Stimulated activated CD8-positive, alpha-beta memory T cell treated with anti-CD3 and anti-CD28 coated beads, Interleukin-7, amount 100 ng/mL, for 48 hours (primary cell): ENCODE results near the gene IL15RA.

Experiments used
- DNase-seq, 2 donors: peaks; one replicate each; pipeline ENCODE4 v3.0.0-alpha.2; 2020; ENCODE audit warnings: low read depth in 1 of 2; ENCODE audit errors: extremely low read depth in 1 of 2

The IL15RA gene, protein sequence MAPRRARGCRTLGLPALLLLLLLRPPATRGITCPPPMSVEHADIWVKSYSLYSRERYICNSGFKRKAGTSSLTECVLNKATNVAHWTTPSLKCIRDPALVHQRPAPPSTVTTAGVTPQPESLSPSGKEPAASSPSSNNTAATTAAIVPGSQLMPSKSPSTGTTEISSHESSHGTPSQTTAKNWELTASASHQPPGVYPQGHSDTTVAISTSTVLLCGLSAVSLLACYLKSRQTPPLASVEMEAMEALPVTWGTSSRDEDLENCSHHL

DNA sequence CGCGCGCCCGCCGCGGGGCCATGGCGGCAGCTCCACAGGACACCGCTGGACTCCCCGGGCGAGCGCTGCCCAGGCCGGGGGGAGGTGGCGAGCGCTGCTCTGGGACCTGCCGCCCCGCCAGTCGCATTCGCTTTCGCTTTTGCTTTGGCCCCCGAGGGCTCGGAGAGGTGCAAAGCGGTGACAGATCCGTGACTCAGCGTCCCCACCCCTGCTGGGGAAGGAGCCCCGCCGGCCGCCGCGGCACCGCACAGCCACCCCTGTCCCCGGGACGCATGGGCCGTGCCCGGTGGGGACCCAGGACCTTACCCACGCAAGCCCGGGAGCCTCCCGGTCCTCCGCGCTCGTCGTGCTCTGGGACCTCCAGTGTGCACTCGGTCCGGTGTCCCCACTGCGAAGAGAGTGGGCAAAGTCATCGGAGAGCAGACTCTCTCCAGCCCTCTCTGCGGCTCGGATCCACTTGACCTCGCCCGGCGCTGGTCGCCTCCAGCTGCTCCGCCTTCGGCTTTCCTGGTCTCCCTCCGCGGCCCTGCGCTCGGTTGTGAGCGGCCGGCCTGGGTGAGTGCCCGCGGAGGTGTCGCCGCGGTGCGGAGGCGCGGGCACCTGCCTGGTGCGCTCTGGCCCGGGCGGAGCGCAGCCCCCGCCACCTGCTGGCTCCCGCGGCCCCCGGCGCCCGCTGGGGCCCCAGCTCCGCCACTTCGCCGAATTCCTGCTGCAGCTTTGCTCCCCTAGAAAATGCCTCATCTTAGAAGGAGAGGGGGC, at the start of gene IL15RA:
TSS of gene IL15RA (minus strand) at position 73 of the 759 bp plus-strand sequence. CDS start at position 22, 51 bp downstream.
- DNase-seq = peak; percentile 78 to 89

DNA sequence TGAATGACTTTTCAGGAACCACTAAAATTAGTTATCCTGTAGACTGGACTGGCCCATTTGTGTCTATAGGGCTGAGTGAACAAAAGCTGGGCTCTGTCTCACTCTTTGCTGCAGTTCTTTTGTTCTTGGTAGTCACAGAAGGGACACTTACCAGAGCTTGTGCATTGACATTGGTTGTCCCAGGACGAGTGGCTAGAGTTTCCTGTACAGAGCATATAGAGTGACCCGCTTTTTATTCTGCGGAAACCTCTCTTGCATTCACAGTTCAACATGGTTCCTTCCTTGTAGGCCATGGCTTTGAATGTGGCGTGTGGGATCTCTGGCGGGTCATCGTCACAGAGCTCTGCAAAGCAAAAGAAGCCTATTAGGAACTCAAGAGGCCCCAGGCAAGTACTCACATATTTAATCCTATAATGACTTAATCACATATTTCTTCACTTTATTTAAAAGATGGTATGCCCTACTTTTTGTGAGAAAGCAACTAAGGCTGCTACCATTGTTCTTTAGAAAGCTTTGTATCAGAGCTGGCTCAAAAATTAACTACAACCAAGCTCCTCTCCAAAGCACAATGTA, 48.4 kb upstream of the IL15RA start:
- no peak for DNase-seq

DNA sequence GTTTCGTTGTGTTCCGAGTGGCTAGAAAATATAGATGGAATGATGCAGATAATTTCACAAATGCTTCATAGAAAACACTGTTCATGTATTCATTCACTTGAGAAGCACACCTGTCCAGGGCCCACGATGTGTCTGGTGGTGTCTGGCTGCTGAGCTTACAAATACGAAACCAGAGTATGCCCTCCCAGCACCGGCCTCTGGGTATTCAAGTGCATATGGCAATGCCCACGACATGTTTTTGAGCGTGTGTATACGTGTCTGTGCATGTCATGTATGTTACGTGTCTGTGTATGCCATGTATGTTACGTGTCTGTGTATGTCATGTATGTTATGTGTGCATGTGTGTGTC, 47.0 kb upstream of the IL15RA start:
- DNase-seq = no peak

DNA sequence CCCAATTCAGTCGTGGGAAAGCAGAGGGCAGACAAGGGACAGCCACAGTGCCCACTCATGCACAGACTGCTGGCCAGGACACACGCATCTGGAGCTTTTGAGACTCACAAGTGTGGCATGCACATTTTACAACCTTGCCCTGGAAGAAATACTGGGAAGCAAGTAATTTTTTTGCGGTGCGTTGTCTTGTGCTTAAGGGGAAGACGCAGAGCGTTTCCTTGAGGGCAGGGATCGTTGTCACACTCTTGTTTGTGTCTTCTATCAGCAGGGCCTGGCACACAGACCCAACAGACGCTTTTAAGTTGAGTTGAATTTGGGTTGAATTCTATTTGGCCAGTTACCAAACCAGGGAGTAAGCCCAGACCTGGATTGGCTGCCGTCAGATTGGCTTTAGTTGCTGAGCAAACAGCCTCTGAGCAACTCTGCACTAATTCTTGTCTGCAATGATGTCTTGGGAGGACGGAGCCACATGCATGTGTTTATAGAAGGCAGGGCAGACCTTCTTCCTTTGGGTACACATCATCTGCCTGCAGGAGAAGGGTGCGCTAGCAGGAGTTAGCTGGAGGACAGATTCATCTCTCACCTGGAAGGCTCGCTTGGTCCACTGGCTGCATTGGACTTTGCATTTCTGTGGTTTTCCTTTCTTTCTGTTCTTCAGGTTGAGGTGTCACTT, 46.5 kb upstream of the IL15RA start:
- no peak for DNase-seq

DNA sequence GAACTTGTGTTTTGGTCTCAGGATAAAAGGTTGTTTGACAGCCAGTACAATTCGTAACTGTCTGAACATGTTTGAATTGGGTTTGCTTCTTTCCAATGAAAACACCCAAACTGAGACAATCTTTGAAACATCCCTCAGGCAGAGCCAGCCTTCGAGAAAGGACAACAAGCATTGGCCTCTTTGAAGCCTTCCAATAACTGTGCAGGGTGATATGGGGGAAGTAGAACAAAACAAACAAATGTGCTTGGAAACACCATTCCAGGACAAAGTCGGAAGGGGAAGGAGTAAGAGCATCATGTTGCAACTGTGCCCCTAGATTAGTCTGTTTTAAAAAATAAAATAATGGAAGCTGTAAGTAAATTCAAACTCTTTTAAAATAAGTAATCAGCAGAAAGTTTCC, 45.3 kb upstream of the IL15RA start:
- no peak for DNase-seq

DNA sequence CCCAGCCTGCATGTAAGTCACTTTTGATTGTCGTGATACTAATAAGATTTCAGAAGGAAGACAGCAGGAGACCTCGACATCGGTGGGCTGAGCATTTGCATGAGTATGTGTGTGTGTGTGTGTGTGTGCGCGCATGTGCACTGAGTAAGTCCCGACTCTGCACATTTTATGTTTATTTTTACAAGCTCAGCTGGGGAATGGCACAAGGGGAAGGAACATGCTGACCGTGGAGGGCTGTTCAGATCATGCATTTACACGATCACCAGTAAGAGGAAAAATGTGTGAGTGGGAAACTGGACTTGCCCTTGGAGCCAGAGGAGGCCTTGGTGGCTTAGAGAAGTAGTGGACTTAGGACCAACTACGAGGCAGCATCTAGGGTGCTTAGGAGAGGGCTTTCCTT, 43.5 kb upstream of the IL15RA start:
- DNase-seq = no peak

DNA sequence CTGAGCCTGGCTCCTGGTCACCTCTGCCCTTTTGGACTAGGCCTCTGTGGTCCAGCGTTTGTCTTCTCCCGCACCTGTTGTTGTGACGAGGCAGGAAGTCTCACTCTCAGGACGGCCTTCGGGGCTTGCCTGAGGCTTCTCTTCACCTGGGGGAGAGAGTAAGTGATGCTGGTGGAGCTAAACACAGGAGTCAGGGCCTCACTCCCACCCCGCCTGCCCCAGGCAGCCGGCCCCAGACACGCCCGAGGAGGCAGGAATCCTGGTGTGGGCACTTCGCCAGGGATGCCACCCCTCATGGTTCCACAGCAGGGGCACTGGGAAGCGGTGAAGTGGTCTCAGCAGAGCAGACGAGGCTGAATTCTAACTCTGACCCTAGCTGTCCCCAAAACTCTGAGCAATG, 42.5 kb upstream of the IL15RA start:
- no peak for DNase-seq

DNA sequence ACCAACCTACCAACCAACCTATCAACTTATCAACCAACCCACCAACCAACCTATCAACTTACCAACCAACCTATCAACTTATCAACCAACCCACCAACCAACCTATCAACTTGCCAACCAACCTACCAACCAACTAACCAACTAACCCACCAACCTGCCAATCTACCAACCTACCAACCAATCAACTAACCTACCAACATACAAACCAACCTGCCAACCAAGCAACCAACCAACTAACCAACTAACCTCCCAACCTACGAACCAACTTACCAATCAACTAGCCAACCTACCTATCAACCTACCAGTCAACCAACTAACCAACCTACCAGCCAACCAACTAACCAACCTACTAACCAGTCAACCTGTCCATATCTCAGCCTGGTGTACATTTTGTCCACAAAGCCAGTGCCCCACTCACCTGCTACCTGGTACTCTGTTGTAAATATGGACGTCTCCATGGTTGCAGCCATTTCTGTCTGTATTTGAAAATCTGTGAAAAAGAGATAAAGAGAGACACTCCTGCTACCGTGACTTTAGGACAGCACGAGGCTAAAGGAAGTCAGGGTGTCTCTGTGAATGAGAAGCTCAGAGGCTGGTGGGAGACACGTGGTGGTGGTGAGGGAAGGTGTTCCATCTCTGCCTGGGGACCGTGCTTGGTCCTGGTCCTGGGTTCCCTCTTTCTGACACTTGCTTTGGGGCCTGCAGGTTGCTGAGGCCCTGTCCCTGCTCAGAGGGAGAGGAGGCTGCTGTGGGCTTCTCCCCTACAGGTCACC, 41.9 kb upstream of the IL15RA start:
- no peak for DNase-seq

DNA sequence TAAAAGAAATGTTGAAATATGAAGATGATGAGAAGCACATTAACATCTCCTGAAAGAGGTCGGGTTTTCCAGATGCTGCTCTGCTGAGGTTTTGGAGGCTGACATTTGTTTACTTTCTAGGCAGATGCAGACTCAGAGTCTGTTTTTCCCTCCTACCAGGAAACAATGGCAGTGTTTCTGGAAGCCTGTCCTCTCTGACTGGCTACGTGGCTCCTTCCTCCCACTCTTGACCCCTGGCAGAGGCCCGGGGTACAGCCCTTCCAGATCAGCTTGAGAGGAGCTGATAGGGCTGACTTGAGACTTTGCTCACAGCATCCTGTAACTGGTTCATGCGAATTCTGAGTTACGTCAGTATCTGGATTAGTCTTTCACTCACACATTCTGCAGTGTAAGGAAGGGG, 41.1 kb upstream of the IL15RA start:
- DNase-seq = no peak

DNA sequence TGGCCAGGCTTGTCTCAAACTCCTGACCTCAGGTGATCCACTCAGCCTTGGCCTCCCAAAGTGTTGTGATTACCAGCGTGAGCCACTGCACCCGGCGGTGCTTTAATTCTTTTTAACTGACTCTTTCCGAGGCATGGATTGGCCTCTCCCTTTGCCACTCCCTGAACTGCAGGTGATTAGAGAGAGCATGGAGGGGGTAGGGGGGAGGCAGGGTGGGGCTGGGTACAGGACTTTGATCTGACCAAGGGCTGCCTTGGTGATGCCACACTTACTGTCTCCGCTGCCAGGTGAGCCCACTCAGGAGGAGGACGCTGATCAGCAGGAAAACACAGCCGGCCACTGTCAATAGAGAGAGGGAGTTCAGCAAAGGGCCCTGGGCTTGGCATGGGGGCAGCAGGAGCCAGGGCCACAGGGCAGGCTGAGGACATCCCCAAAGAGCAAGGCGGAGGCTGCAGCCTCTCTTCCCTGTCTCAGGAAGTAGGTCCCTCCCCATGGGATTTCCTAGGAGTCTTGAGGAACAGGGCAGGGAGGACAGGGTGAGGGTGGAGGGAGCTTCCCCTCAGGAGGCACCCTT, 40.5 kb upstream of the IL15RA start:
- DNase-seq = no peak

DNA sequence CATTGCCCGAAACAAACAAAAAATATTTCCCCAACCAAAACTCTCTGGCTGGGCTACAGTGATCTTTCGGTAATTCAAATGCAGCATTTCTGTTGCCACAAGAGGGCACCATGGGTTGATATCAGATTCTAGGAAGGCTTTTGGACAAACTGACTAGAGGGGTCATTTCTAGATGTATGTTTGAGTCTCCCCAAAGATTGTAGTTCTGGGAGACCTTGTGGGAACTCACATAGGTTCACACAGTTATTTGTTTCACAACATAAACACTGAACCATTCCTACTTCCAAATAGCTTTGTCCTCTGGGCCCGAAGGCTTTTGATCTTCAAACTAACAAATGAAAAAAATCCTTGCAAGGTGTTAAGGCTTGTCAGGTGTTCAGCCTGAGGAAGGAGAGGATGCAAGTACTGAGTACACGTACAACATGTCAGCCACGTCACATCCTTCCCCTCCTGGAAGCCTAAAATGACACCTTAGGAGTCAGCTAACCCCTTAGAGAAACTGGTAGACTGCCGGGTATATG, 37.0 kb upstream of the IL15RA start:
- no peak for DNase-seq

DNA sequence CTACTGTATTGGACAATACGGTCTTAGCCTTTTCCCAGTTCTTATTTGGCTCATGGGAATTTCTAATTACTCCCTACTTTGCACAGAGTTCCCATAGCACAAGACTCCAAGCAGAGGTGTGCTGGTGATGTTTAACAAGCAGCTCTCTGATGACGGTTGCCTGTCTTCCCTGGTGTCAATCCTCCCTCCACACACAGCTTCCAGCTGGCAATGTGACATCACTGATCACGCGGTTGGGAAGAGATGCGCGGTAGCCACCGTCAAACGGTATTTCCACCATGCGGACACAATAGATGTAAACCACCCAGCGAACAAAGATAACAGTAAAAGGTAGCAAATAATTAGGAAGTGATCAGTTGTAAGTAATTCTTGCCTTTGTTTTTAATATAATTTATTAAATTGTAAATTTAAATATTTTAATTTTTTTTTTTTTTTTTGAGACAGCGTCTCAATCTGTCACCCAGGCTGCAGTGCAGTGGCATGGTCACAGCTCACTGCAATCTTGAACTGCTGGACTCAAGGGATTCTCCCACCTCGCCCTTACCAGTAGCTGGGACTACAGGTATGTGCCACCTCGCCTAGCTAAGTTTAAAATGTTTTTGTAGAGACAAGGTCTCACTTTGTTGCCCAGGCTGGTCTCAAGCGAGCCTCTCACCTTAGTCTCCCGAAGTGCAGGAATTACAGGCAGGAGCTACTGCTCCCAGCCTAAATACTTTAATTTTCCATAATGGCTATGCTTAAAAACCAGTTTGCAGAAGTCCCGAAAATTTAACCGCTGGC, 36.3 kb upstream of the IL15RA start:
- no peak for DNase-seq

DNA sequence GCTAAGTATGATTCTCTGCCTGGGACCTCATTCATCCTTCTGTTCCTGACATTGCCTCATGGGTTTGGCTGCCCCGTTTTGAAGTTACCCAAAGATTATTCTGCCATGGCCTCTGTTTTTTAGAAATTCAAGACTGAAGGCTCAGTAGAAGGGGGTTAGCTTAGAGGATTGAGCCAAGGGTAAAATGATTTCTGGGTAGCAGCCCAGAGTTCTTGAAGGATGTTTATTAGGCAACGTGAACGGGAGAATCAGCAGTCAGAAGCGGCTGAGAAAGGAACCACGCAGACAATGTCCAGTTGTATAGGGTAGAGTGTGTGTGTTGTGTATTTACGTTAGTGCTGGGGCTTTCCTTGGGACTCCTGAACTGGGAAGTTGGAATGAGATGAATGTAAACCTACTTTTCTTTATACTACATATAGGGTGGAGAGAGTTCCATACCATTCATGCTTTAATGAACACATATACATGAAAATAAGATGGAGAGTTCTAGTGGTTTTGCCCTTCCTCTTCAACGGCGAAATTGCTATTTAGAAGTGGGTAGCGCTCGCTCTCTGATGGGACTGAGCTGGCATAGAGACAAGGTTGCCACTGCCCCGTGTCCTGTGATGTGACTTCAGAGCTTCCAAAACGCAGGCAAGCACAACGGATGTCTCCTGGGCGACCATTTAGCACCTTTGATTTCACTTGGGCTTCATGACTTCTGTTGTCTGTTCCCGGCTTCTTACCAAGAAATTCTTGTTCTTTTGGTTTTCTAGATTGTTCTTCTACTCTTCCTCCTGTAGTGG, 35.0 kb upstream of the IL15RA start:
- no peak for DNase-seq

DNA sequence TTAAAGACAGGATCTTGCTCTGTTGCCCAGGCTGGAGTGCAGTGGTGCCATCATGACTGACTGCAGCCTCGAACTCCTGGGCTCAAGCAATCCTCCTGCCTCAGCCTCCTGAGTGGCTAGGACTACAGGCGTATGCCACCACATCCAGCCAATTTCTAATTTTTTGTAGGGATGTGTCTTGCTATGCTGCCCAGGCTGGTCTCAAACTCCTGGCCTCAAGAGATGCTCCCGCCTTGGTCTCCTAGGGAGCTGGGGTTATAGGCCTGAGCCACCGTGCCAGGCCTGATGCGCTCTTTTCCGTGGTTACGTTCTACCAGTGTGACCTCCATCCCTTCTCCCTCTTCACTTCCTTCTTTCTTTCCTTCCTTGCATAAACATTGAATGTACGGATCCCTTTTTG, 34.2 kb upstream of the IL15RA start:
- DNase-seq = no peak

DNA sequence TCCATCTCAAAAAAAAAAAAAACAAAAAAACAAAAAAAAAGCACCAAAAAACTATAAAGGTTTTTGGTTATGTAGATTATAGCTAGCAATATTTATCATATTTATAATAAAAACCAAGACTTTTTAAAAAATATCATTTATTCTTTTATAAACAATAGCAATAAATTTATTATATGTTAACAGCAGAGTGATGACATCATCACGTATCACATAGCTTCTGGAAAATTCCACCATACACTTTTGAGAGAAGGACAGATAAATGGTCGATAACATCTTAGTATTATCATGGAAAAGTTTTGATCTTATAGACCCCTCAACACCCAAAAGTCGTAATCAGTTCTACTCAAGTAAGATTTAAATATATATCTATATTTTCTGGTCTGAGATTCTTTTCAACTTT, 33.2 kb upstream of the IL15RA start:
- DNase-seq = no peak

DNA sequence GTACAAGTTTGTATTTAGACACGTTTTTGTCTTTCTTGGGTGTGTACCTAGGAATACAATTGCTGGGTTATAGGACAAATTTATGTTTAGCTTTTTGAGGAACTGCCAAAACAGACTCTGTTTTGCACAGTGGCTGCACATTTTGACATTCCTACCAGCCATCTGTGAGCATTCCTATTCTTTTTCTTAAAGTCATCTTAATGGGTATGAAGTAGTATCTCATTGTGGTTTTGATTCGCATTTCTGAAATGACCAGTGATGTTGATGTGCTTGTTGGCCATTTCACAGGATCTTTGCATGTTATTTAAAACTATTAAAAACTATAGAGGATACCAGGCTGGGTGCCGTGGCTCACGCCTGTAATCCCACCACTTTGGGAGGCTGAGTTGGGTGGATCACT, 32.6 kb upstream of the IL15RA start:
- no peak for DNase-seq

DNA sequence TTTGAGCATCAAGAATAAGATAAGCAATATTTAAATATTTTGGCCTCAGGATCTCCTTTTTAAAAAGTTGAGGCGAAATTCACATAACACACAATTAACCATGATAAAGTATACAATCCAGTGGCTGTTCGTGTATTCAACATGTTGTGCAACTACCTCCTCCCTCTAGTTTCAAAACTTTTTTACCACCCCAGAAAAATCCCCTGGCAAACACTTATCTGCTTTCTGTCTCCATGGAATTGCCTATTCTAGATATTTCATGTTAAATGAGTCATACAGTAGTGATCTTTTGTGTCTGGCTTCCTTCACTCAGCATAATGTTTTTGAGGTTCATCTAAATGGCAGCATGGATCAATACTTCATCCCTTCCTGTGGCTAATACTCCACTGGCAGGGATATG, 31.8 kb upstream of the IL15RA start:
- DNase-seq = no peak

DNA sequence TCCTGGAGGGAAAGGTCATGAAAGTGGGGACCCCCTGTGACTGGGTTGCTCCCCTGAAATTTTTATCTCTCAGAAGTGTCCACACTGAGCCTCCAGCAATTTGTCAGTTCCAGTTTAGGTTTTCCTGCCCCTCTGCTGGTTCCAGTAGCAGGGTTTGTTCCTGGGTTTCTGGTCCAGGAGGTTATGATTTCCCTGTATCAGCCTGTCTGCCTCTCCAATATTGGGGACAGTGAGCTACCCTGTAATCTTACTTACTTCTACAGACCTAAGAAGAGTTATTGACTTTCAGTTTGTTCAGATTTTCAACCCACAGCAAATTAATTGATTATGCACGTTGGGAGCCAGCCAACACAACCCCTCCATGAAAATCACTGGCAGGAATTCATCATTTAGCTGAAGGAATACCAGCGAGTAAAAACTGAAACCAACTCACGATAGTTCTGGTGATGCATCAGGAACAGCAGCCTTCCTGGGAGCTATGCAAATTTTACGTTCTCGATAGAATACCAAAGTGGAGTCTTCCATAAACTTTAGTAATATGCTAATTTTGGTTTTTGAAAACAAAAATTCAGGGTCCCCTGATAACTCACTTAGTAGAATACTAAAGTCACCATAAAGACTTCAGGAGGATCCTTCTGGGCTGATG, 31.3 kb upstream of the IL15RA start:
- no peak for DNase-seq
